ENCODE data around the gene KCTD17. TPM values are rescaled to one million over a fixed set of nuclear protein-coding genes. Genes with fewer than 3 reads are reported as not detected.

The KCTD17 gene
- total RNA-seq, 1 experiment from 2014 or later, result 29.5 TPM

- Histone ChIP-seq H3F3A (ENCODE audit: insufficient read depth, low read depth) (no peaks in the 10 kb centered on the region), H3K9me3 (ENCODE audit: insufficient read depth, low read depth) (no peaks in the 10 kb centered on the region), H3K4me3 (no peak overlapping the region), H3K4me1 (replicated peaks; ENCODE audit: insufficient read depth) (no peaks in the 10 kb centered on the region), H3K79me2 (ENCODE audit: low read depth) (no peaks in the 10 kb centered on the region), H3K9me2 (ENCODE audit: insufficient read depth) (no peaks in the 10 kb centered on the region), H3K27me3 (ENCODE audit: insufficient read depth, low read depth) (peaks cover 36% of the 10 kb centered on the region), H2AFZ (no peak overlapping the region), H3K36me3 (ENCODE audit: low read depth) (no peaks in the 10 kb centered on the region), H3K4me2 (no peak overlapping the region), H4K20me1 (ENCODE audit: insufficient read depth) (no peaks in the 10 kb centered on the region), H3K27ac (no peak overlapping the region)
- POLR2A ChIA-PET (ENCODE audit: unreplicated experiment), result no interaction called here
- DNase-seq, result no peak
- TF ChIP-seq EZH2 (IDR thresholded peaks at IDR 0.05; ENCODE audit: low read depth) (no peak), CTCF (conservative IDR thresholded peaks at IDR 0.05) (no peak)
- intact Hi-C loops (cut with micrococcal nuclease; ENCODE audit: unreplicated experiment), result no loop called here
- CTCF ChIA-PET, result no interaction called here
- no TSS peak for BruUV-seq (replicated peaks)
Observed at GRCh38 chr22:37097346-37097745, 45.8 kb downstream of the KCTD17 start.

DNA sequence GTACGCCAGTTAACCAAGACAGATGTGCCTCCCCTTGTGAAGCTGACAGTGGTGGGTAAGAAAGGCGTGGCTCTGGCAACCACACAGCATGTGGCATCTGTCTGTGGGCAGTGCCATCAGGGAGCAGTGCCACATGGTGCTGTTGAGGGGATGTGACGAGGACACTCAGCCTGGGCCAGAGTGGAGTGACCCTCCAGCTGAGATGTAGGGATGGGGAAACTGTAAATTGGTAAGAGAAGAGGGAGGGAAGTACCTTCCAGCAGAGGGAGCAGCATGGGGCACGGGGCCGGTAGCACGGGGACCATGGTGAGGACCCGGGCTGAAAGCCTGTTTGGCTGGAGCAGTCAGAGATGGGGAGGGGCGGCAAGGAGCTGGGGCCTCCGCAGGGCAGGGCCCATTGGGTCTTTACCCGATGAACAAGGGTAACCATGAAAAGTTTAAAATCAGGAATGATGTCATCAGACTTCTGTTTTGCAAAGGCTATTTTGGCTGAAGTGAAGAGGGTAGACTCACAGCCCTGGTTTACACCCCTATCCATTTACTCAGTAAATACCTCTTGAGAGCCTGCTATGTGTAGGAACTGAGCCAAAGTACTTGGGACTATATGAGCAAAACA is 47.5 kb downstream of the KCTD17 start:
- Histone ChIP-seq H3F3A (ENCODE audit: insufficient read depth, low read depth) (no peaks in the 10 kb centered on the region), H2AFZ (no peak overlapping the region), H3K4me3 (no peak overlapping the region), H4K20me1 (ENCODE audit: insufficient read depth) (no peaks in the 10 kb centered on the region), H3K9me3 (ENCODE audit: insufficient read depth, low read depth) (no peaks in the 10 kb centered on the region), H3K27ac (no peak overlapping the region), H3K4me1 (replicated peaks; ENCODE audit: insufficient read depth) (no peaks in the 10 kb centered on the region), H3K79me2 (ENCODE audit: low read depth) (no peaks in the 10 kb centered on the region), H3K4me2 (no peak overlapping the region), H3K9me2 (ENCODE audit: insufficient read depth) (no peaks in the 10 kb centered on the region), H3K36me3 (ENCODE audit: low read depth) (no peaks in the 10 kb centered on the region), H3K27me3 (ENCODE audit: insufficient read depth, low read depth) (peaks cover 42% of the 10 kb centered on the region)
- intact Hi-C loops (cut with micrococcal nuclease; ENCODE audit: unreplicated experiment), result loop anchor here (1.0 kb wide), 1 partner anchor 47 kb away; no protein-coding TSS in a partner anchor
- POLR2A ChIA-PET (ENCODE audit: unreplicated experiment), result interaction anchor here (0.7 kb wide), 1 partner anchor 47 kb away, joined by 3 read pairs; no protein-coding TSS in a partner anchor
- CTCF ChIA-PET, result interaction anchor here (0.6 to 0.7 kb wide), 2 partner anchors 50 to 100 kb away, joined by 3 read pairs; no protein-coding TSS in a partner anchor
- no peak for DNase-seq
- no TSS peak for BruUV-seq (replicated peaks)
- TF ChIP-seq EZH2 (IDR thresholded peaks at IDR 0.05; ENCODE audit: low read depth) (no peak), CTCF (conservative IDR thresholded peaks at IDR 0.05) (0 out of 2 replicates have a peak, but pooled peaks have one; percentile 36)

- no peak overlapping the region for H3K4me2 ChIP-seq
- H3K36me3 ChIP-seq (ENCODE audit: low read depth), result no peaks in the 10 kb centered on the region
- no peak for DNase-seq
- no peaks in the 10 kb centered on the region for H3K9me3 ChIP-seq (ENCODE audit: insufficient read depth, low read depth)
- no peaks in the 10 kb centered on the region for H3F3A ChIP-seq (ENCODE audit: insufficient read depth, low read depth)
- no peak overlapping the region for H2AFZ ChIP-seq
- no peaks in the 10 kb centered on the region for H3K9me2 ChIP-seq (ENCODE audit: insufficient read depth)
- H3K79me2 ChIP-seq (ENCODE audit: low read depth), result no peaks in the 10 kb centered on the region
- BruUV-seq (replicated peaks), result no TSS peak
- H3K4me1 ChIP-seq (replicated peaks; ENCODE audit: insufficient read depth), result no peaks in the 10 kb centered on the region
- intact Hi-C loops (cut with micrococcal nuclease; ENCODE audit: unreplicated experiment), result no loop called here
- H4K20me1 ChIP-seq (ENCODE audit: insufficient read depth), result no peaks in the 10 kb centered on the region
- ChIA-PET CTCF (no interaction called here), POLR2A (ENCODE audit: unreplicated experiment) (no interaction called here)
- H3K4me3 ChIP-seq, result no peak overlapping the region
- TF ChIP-seq EZH2 (IDR thresholded peaks at IDR 0.05; ENCODE audit: low read depth) (no peak), CTCF (conservative IDR thresholded peaks at IDR 0.05) (no peak)
- H3K27ac ChIP-seq, result no peak overlapping the region
- peaks cover 30% of the 10 kb centered on the region for H3K27me3 ChIP-seq (ENCODE audit: insufficient read depth, low read depth)
Observed at GRCh38 chr22:37100589-37101127, 49.1 kb downstream of the KCTD17 start.

Data from PC-9 (cell line).